Hepatocyte (in vitro differentiated cells): ENCODE measurements around the gene IGSF23.
A peak's percentile ranks its signal among the peaks of the same experiment; 100 is the strongest.

Experiments used
- CTCF ChIP-seq: fragments of 200-600 bp; sonication (generic); IDR thresholded peaks from 2 replicates; pipeline ENCODE4 v1.5.1; 2016; ENCODE audit warnings: antibody characterized with exemption, mild to moderate bottlenecking; ENCODE audit not compliant: poor library complexity
- EZH2 ChIP-seq: fragments of 200-600 bp; sonication (generic); IDR thresholded peaks from 2 replicates; pipeline ENCODE4 v1.6.1; 2016; ENCODE audit warnings: antibody characterized with exemption, mild to moderate bottlenecking, borderline replicate concordance
- EZH2phosphoT487 ChIP-seq: fragments of 200-600 bp; sonication (generic); IDR thresholded peaks from one replicate; pipeline ENCODE4 v1.6.1; 2018; ENCODE audit warnings: antibody characterized with exemption, mild to moderate bottlenecking, low read depth, moderate library complexity; ENCODE audit not compliant: unreplicated experiment, severe bottlenecking

- peak; percentile 41 for TF ChIP-seq CTCF
- TF ChIP-seq EZH2phosphoT487, result no peak
- no peak for TF ChIP-seq EZH2
Observed at GRCh38 chr19:44582581-44583265, 30.6 kb upstream of the IGSF23 start.
